Stimulated activated CD4-positive, alpha-beta T cell treated with anti-CD3 and anti-CD28 coated beads, Interleukin-1b, Interleukin-23, amount 100 ng/mL, for 24 hours (primary cell): Measurements from ENCODE around the gene ATF7.
A peak's percentile ranks its signal among the peaks of the same experiment; 100 is the strongest.
"Not testable (repeated sequence)": the region's sequence is repeated elsewhere in the genome, so short reads cannot be mapped to it uniquely, and the experiment has no call there.

Experiments used
- DNase-seq, 4 experiments: peaks; one replicate each; pipeline ENCODE4 v3.0.0-alpha.2; 2020; ENCODE audit warnings: low read depth in 4 of 4, low spot score in 1 of 4

The ATF7 gene

DNA sequence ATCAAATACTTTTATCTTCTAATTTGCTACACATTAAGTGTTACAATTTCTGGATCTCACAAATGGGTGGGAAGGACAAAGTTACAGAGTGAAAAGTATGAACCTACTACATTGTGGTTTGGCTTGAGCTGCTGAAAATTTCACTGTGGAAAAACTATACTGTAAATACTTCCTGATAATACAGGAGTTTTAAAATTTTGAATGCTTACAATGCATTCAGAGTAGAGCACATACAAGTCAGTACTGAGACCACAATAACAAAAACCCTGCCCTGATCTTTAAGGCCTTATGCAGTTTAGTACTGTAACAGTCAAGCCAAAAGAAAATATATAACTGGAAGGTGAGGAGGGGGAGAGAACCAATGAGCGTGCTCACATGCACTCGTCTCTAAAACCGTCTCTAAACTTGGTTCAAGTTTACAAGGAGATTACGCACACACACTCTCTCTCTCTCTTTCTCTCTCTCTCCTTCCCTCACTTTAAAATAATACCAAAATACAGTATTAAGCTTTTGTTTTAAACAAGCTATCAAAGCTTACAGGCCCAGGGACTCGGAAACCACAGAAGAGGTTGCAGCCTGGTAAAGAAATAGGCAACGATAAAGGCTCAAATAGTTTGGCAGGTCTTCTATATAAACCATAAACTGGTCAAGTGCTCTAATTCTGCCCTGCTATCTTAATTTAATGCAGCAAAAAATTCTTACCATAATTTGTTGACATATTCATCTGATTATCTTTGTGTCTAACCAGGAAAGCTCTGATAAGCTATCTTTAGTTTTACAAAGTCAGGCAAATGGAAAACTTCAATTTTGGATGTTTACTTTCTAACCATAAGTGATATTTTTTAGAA is 58.0 kb downstream of the ATF7 start:
- no peak for DNase-seq

DNA sequence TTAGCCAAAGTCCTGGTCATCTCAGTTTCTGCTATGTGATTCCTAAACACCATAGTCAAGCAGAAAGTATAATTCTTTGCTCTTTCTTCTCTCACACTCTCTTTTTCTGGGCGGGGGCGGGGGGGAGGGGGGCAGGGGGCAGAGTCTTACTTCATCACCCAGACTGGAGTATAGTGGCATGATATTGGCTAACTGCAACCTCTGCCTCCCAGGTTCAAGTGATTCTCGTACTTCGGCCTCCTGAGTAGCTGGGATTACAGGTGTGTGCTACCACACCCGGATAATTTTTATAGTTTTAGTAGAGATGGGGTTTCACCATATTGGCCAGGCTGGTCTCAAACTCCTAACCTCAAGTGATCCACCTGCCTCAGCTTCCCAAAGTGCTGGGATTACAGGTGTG is 60.8 kb downstream of the ATF7 start:
- DNase-seq, result not testable (repeated sequence)

DNA sequence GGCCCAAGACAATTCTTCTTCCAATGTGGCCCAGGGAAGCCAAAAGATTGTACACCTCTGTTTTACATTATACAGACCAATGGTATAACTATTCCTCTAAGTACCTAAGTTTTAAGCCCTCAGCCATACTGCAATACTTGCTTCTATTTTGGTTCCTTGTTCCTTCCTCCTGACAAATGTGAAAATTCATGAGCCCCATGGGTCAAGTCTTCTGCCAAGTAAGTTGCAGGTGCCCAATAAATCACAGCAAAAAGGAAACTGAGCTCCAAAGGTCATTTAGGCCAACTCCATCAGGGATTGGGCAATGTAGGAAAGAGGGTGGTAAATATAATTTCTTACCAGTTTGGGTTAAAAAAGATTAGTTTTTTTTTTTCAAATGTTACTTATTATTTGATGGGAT is 61.2 kb downstream of the ATF7 start:
- no peak for DNase-seq

DNA sequence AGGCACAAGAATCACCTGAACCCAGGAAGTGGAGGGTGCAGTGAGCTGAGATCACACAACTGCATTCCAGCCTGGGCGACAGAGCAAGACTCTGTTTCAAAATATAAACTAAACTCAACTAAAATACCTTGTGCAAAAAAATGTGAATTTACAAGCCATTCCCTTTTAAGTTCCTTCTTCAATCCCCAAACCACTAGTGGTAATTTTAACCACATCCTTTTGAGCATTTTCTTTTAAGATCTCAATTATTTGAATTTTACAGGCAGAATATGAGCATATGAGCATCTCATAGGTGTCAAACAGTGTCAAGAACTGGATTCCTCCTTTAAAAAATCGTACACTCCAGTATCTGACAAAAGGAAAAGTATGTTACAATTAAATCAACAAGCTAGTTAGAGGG is 61.9 kb downstream of the ATF7 start:
- DNase-seq, result no peak

DNA sequence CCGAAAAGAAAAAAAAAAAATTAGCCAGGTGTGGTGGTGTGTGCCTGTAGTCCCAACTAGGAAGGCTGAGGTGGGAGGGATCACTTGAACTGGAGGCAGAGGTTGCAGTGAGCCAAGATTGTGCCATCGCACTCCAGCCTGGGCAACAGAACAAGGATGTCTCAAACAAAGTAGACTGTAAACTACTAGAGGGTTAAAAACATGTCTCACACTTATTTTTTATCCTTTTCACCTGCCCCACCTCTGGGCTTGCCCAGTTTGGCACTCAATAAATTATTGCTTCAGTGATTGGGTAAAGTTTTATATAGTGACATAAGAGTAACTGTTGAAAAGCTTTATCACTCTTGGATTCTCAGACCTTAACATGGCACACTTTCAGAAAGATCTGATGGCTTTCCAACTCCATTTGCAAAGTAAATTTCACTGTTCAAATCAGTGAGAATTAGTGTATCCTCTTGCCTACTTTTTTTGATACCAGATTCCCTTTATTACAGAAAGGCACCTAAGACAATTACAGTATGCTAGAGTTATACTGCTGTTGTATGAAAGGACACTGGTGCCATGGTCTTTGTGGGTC is 62.6 kb downstream of the ATF7 start:
- no peak for DNase-seq

DNA sequence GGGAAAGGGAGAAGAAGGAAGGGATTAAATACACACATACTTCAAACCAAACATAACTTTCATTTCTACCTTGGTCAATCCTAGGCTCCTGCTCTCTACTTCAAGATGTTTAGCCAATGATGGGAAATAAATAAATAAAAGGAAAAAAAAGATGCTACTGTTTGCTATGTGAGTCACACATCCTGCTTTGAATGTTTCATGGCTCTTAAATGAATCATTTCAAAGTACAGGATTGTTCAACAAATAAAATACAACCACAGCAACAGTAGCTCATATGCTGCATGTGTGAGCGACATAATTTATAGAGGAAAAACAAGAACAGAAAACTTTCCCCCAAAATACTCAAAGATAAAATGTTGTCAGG is 64.6 kb downstream of the ATF7 start:
- no peak for DNase-seq

DNA sequence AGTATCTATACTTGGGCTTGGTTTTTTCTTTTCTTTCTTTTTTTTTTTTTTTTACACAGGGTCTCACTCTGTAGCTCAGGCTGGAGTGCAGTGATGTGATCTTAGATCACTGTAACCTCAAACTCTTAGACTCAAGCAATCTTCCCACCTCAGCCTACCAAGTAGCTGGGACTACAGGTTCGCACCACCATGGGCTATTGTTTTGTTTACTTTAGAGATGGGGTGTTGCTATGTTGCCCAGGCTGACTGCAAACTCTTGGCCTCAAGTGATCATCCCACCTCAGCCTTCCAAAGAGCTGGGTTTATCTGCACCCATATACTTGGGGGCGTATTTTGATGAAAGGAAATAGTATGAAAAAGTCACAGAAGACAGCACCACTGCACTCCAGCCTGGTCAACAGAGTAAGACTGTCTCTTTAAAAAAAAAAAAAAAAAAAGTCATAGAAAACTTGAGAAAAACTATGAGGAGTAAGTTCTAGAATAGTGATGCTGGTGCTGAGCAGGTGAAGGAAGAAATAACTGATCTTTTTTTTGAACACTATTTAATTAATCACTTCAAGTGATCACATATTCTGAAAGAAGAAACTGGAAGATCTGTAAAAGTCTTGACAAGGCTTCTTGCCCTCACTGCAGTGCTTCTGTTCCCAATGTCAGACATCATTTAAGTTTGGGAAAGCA is 65.1 kb downstream of the ATF7 start:
- DNase-seq, result no peak

DNA sequence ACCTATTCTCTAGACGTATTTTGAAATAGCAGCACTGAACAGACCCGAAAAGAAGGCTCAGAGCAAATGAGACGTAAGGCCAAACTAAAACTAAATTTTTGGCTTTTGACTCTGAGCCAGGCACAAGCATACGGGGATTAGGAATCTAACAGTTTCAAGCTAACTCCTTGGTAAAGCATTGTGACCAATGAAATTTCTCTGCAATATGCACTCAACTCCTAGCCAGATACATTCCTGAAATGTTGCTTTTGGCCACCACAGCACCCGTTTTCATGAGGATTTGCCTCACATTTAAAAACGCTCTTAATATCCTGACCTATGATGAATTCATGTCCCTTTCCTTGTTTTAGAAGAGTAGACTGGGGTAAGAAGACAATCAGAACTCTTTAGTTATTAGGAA is 65.8 kb downstream of the ATF7 start:
- DNase-seq, result no peak

DNA sequence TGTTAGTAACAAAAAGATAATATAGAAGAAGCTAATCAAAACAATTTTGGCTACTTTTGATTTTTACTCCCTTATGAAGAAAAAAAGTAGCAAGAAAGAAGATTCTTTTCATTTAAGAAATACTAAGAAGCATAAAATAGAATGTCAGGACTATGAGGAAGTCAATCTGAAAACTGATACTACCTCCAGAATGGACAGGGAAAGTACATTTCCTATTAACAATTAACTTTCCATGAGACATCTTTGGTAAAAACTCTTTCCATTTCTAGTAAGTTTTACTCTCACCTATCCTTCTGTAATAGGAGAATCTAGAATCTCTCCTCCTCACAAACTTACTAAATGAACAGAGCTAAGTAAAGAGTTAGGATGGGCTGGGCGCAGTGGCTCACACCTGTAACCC is 67.6 kb downstream of the ATF7 start:
- DNase-seq, result no peak

DNA sequence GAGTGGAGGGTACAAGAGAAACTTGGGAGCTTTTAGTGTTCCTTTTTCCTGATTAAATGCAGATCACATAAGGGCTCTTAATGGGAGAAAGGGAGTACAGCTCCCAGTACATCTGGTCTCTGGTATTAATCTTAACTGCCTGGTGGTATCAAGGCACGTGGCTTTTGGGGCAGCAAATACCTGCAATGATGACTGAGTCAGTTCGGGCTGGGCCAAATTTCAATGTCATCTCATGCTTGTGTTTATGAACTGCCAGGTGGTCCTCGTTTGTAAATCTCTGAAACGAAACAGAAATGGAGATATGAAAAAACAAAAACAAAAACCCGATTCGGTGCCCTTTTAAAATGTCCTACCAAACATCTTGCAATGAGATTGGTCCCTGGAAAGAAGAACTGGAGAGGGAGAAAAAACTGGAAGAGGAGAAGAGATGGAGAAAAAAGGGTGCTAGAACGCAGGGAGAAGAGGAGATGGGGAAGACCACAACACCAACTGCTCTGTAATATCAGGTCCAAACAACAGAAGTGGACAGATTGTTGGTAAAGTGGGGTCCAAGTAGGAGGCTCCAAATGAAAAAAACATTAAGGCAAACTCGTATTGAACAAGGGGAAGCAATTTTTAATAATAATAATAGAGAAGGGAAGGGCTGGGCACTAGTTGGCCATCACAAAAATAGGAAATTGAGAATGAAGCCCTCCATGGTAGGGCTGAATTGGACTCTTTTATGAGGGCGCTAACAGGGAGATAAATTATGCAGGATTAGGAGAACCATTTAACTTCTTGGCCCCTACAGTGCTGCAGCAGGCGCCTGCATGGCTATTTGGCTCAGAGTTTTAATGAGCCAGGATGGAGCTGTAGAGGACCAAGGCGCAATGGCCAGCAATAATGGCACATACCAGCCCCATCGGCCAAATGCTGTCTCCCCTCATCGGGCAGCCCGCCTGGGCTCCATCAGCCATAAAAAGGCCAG is 73.5 kb downstream of the ATF7 start:
- DNase-seq, result no peak

DNA sequence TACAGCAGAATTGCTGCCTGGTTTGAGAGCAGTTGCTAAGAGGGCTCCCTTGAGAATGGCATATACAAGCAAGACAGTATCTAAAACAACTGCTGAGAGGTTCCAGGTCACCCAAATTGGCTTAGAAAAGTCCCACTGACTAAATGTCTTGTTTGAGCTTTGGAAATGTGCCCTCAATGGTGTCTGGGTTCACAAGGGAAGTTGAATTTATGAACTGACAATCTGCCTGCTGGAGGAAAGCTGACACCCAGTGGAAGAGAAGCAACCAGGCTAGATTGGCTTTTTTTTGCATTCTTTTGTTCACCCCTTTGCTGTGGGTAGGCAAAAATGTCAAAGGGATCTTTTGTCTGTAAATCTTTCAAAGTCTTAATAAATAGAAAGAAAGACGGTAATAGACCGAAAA is 74.3 kb downstream of the ATF7 start:
- no peak for DNase-seq

DNA sequence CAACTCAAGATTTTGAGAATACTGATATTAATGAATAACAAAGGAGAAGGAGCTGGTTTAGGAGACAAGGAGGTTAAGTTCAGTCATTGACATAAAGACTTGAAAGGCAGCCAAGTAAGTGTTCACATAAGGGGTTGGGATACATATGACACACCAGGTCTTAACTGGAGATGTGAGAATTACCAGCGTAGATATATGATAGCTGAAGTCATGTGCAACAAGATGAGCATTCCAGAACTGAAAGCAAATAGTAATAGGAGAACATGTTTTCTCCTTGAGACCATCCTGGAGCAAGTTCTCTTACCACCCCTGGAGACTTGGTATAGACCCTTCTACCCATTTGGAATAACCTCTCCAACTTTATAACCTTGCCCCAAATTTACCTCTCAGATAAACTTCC is 75.6 kb downstream of the ATF7 start:
- DNase-seq, result no peak

DNA sequence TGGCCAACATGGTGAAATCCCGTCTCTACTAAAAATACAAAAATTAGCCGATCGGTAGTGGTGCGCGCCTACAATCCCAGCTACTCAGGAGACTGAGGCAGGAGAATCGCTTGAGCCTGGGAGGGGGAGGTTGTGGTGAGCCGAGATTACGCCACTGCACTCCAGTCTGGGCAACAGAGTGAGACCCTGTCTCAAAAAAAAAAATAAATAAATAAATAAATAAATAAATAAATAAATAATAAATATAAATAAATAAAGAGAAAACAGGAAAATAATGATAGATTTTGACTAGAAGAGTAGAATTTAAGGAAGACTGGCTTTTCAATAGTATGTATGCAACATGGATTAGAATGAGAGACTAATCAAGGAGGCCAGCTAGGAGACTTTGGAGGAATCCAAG is 76.1 kb downstream of the ATF7 start:
- not testable (repeated sequence) for DNase-seq

DNA sequence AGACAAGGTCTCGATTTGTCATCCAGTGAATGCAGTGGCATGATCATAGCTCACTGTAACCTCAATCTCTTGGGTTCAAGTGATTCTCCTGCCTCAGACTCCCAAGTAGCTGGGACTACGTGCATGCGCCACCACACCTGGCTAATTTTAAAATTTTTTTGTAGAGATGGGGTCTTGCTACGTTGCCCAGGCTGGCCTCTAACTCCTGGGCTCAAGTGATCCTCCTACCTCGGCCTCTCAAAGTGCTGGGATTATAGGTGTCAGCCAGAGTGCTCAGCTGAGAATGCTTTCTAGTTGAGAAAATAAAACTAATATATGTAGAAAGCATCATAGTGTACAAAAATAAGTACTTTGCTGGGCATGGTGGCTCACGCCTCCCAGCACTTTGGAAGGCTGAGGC is 77.8 kb downstream of the ATF7 start:
- DNase-seq, result not testable (repeated sequence)

DNA sequence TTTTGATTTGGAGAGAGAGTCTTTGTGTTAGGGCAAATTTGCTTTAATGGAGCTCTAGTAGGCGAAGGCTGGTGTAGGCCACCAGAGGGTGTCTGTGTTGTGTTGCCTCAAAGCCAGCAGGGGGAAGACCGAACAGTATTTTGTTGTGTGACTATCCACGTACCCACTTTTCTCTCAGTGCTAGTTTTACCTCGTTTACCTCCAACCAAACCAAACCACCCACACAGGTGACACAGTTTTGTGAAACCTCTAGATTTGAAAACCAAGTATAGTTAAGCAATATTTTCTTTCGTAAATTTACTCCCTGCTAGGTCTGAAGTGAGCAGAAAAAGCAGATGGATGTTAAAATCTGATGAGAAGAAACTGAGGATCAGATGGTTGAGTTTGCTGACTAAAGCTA is 82.6 kb downstream of the ATF7 start:
- peak in 3 of 4 experiments; percentile 2 to 30 (median 17) for DNase-seq

DNA sequence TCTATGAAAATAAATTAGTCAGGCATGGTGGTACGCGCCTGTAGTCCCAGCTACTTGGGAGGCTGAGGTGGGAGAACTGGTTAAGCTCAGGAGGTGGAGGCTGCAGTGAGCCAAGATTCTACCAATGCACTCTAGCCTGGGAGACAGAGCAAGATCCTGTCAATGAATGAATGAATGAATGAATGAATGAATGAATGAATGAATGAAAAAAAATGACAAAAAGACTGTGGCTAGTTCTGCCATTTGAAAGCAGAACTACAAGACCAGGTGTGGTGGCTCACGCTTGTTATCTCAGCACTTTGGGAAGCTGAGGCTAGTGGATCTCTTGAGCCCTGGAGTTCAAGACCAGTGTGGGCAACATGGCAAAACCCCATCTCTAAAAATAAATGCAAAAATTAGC is 86.7 kb downstream of the ATF7 start:
- DNase-seq, result no peak

DNA sequence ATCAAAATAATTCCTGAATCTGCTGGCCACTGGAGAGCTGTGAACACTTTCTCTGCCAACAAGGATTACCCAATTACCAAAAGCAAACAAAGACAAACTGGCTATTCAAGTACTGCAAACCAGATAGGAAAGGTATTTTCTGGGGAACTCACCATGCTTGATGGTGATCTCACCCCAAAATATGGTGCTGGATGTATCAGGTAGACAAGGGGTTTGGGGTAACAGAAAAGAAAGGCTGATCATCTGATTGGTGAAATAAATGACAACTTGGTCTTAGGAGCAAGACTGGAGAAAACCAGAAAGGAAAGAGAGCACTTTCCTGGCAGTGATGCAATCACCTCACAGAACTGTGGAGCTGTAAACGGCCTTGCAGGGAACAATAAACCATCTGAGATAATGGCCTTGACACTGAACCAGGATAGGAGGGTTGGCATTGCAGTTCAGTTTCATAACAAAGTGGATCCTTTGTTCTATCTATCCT is 87.9 kb downstream of the ATF7 start:
- no peak for DNase-seq

DNA sequence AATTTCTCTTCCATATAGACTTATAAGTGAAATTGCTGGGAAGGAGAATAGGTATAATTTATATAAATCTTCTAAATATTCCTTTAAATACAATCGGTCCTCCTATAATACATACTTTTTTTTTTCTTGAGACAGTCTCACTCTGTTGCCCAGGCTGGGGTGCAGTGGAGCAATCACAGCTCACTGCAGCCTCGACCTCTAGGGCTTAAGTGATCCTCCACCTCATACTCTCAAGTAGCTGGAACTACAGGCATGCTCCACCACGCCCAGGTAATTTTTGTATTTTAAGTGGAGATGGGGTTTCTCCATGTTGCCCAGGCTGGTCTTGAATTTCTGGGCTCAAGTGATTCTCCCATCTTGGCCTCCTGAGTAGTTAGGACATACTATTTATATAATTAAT is 89.2 kb downstream of the ATF7 start:
- DNase-seq, result no peak

DNA sequence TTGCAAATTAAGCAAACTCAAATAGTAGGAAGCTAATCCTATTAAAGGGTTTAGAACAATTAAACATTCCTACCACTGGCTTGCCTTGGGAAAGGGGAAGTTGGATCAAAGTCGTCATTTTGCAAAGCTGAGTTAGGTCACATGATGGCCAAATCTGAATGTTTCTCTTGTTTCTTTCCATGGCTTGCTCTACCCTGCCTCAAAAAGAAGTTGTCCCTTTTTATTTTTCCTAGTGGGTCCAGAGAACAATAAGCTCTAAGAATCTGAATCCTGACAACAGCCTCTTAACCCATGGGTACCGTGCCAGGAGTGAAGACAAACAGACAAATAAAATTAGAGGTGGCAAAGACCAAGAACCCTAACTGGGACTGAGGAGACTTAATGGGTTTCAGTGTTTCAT is 92.7 kb downstream of the ATF7 start:
- DNase-seq, result no peak

DNA sequence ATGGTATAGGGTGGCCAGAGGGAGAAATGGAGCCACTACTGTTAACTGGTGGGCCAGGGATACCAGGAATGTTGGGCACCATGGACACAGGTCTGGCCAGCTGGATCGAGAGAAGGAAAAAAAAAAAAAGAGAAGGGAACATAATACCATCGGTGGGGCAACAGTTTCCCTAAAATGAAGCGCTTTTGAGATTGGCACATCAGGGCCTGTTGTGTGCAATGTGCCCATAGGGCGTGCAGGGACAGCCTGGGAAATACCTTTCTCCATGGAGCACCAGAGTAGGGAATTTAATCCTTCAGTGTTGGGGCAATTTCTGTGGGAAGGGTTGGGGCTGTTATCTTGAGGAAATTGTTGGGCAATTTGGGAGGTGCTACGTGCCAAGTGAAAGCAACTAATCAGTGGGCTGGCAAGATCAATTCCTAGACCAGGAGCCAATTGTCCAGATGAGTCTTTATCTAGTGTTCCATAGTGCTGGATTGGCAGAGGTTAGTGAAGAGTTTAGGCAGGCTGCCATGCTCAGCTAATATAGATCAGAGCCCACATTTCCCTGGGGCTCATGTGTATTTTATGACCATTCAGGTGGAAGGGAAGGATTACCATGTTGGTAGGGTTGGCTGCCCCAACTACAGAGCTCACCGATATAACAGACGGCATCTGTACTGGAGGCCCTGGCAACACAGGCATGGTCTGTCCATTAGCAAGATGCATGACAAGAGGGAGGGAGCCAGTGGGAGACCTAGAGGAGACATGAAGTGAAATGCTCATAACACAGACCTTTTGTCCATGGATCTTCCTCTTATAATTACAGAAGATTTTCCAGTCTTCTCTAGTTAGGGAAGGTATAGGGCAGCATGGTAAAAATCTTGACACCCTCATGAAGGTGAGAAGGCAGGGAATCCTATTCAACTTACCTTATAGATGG is 93.4 kb downstream of the ATF7 start:
- no peak for DNase-seq
